ENCODE data around the gene MOV10L1. TPM values are rescaled to one million over a fixed set of nuclear protein-coding genes. Genes with fewer than 3 reads are reported as not detected.

MOV10L1 gene
- total RNA-seq, 1 donor from 2014 or later: not detected

- DNase-seq (ENCODE audit: low spot score in 2 of 2): no peak
Observed at GRCh38 chr22:50048836-50049235, 41.0 kb upstream of the MOV10L1 start.

GRCh38 chr22:50049299-50050195 is 40.3 kb upstream of the MOV10L1 start:
- TF ChIP-seq CTCF (IDR thresholded peaks at IDR 0.05): no peak
- DNase-seq (ENCODE audit: low spot score in 2 of 2): no peak
- peaks cover 0 to 8% of the 10 kb centered on the region in 2 donors for H3K9me3 ChIP-seq
- H3K4me1 ChIP-seq: no peaks in the 10 kb centered on the region
- no peak overlapping the region for H3K4me3 ChIP-seq
- H3K36me3 ChIP-seq: no peaks in the 10 kb centered on the region
- no peaks in the 10 kb centered on the region for H3K27me3 ChIP-seq
- no peak overlapping the region for H3K27ac ChIP-seq
- intact Hi-C loops (cut with DNase I): no loop called here

More at GRCh38 chr22:50048836-50049235, 41.0 kb upstream of the MOV10L1 start:
- Histone ChIP-seq H3K9me3 (peaks cover 0 to 4% of the 10 kb centered on the region in 2 donors), H3K4me3 (no peak overlapping the region), H3K36me3 (no peaks in the 10 kb centered on the region), H3K4me1 (no peaks in the 10 kb centered on the region), H3K27me3 (no peaks in the 10 kb centered on the region), H3K27ac (no peak overlapping the region)
- no peak for TF ChIP-seq CTCF (IDR thresholded peaks at IDR 0.05)
- intact Hi-C loops (cut with DNase I): no loop called here

GRCh38 chr22:50051930-50052329 is 37.9 kb upstream of the MOV10L1 start:
- H3K27me3 ChIP-seq: no peaks in the 10 kb centered on the region
- no peaks in the 10 kb centered on the region for H3K36me3 ChIP-seq
- no peak overlapping the region for H3K4me3 ChIP-seq
- intact Hi-C loops (cut with DNase I): no loop called here
- H3K27ac ChIP-seq: no peak overlapping the region
- no peaks in the 10 kb centered on the region for H3K4me1 ChIP-seq
- TF ChIP-seq CTCF (IDR thresholded peaks at IDR 0.05): no peak
- no peak for DNase-seq (ENCODE audit: low spot score in 2 of 2)
- peaks cover 0 to 8% of the 10 kb centered on the region in 2 donors for H3K9me3 ChIP-seq

GRCh38 chr22:50053861-50054260 is 35.9 kb upstream of the MOV10L1 start:
- no peak overlapping the region for H3K27ac ChIP-seq
- TF ChIP-seq CTCF (IDR thresholded peaks at IDR 0.05): no peak
- H3K4me1 ChIP-seq: peaks cover 0 to 5% of the 10 kb centered on the region in 2 donors
- H3K4me3 ChIP-seq: no peak overlapping the region
- H3K9me3 ChIP-seq: peaks cover 0 to 8% of the 10 kb centered on the region in 2 donors
- H3K36me3 ChIP-seq: no peaks in the 10 kb centered on the region
- DNase-seq (ENCODE audit: low spot score in 2 of 2): no peak
- intact Hi-C loops (cut with DNase I): no loop called here
- peaks cover 3% of the 10 kb centered on the region for H3K27me3 ChIP-seq

- TF ChIP-seq CTCF (IDR thresholded peaks at IDR 0.05): no peak
- H3K4me1 ChIP-seq: peaks cover 0 to 11% of the 10 kb centered on the region in 2 donors
- H3K9me3 ChIP-seq: peaks cover 0 to 8% of the 10 kb centered on the region in 2 donors
- H3K36me3 ChIP-seq: no peaks in the 10 kb centered on the region
- H3K27ac ChIP-seq: no peak overlapping the region
- peaks cover 10% of the 10 kb centered on the region for H3K27me3 ChIP-seq
- H3K4me3 ChIP-seq: no peak overlapping the region
- intact Hi-C loops (cut with DNase I): no loop called here
- no peak for DNase-seq (ENCODE audit: low spot score in 2 of 2)
Observed at GRCh38 chr22:50056214-50056972, 33.4 kb upstream of the MOV10L1 start.

Measured in ascending aorta (tissue), 2 donors.